GM23338 (cell line): Measurements from ENCODE around the gene TAS2R14. TPM values are rescaled to one million over a fixed set of nuclear protein-coding genes. Genes with fewer than 3 reads are reported as not detected.

Experiments
- ATAC-seq: fragments of 200-7000 bp; cut with Tn5 transposase; 3 replicates; pipeline ENCODE4 v1.9.1; 2020
- DNase-seq: peaks from one replicate; pipeline ENCODE4 v3.0.0-alpha.2; 2015; ENCODE audit warnings: low spot score
- H2AFZ ChIP-seq: fragments of 200-600 bp; sonication (generic); 2 replicates; pipeline ENCODE4 v1.8.0; 2016; ENCODE audit warnings: antibody characterized with exemption, mild to moderate bottlenecking, moderate library complexity
- H3F3A ChIP-seq: fragments of 200-600 bp; sonication (generic); replicated peaks from 2 replicates; pipeline ENCODE4 v1.8.0; 2017; ENCODE audit warnings: antibody characterized with exemption, mixed run types, low read depth
- H3K27ac ChIP-seq: fragments of 200-600 bp; sonication (generic); 2 replicates; pipeline ENCODE4 v1.6.1; 2016; ENCODE audit warnings: low read depth
- H3K27me3 ChIP-seq: fragments of 200-600 bp; sonication (generic); 2 replicates; pipeline ENCODE4 v1.8.0; 2016; ENCODE audit warnings: mild to moderate bottlenecking, mixed run types, moderate library complexity; ENCODE audit not compliant: insufficient read depth
- H3K36me3 ChIP-seq: fragments of 200-600 bp; sonication (generic); 2 replicates; pipeline ENCODE4 v1.8.0; 2016; ENCODE audit warnings: mild to moderate bottlenecking; ENCODE audit not compliant: insufficient read depth
- H3K4me1 ChIP-seq: fragments of 200-600 bp; sonication (generic); 2 replicates; pipeline ENCODE4 v1.8.0; 2016; ENCODE audit warnings: mild to moderate bottlenecking, moderate library complexity; ENCODE audit not compliant: insufficient read depth
- H3K4me2 ChIP-seq: fragments of 200-600 bp; sonication (generic); 2 replicates; pipeline ENCODE4 v1.7.1; 2017; ENCODE audit warnings: mixed run types
- H3K4me3 ChIP-seq: fragments of 200-600 bp; sonication (generic); 2 replicates; pipeline ENCODE4 v1.6.1; 2016; ENCODE audit warnings: mixed run types
- H3K79me2 ChIP-seq: fragments of 200-600 bp; sonication (generic); replicated peaks from 2 replicates; pipeline ENCODE4 v1.8.0; 2017; ENCODE audit warnings: mild to moderate bottlenecking; ENCODE audit not compliant: insufficient read depth
- H3K9me2 ChIP-seq: fragments of 200-600 bp; sonication (generic); 2 replicates; pipeline ENCODE4 v1.8.0; 2017; ENCODE audit not compliant: insufficient read depth
- H4K20me1 ChIP-seq: fragments of 200-600 bp; sonication (generic); replicated peaks from 2 replicates; pipeline ENCODE4 v1.8.0; 2017; ENCODE audit warnings: mild to moderate bottlenecking; ENCODE audit not compliant: insufficient read depth
- H3K27ac Mint-ChIP-seq: 2 replicates; pipeline ENCODE4 v1.8.0; 2020; ENCODE audit warnings: inconsistent platforms, mild to moderate bottlenecking, moderate library complexity, mixed read lengths
- H3K27me3 Mint-ChIP-seq: 3 replicates; pipeline ENCODE4 v1.8.0; 2022; ENCODE audit warnings: low read depth, mild to moderate bottlenecking, moderate library complexity, mixed read lengths, inconsistent platforms; ENCODE audit not compliant: insufficient read depth, poor library complexity
- H3K36me3 Mint-ChIP-seq: 3 replicates; pipeline ENCODE4 v1.8.0; 2021; ENCODE audit warnings: low read depth, mild to moderate bottlenecking, inconsistent platforms, moderate library complexity, mixed read lengths
- H3K4me1 Mint-ChIP-seq: 3 replicates; pipeline ENCODE4 v1.8.0; 2020; ENCODE audit warnings: mild to moderate bottlenecking, inconsistent platforms, mixed read lengths
- H3K4me3 Mint-ChIP-seq: 3 replicates; pipeline ENCODE4 v1.8.0; 2021; ENCODE audit warnings: moderate library complexity, mild to moderate bottlenecking, inconsistent platforms, mixed read lengths
- H3K9me3 Mint-ChIP-seq: 3 replicates; pipeline ENCODE4 v1.8.0; 2020; ENCODE audit warnings: moderate library complexity, mild to moderate bottlenecking, inconsistent platforms, mixed read lengths
- CREB1 ChIP-seq: fragments of 250-450 bp; sonication (Bioruptor Pico); IDR thresholded peaks from 2 replicates; pipeline ENCODE4 v1.5.0; 2020; ENCODE audit warnings: low read depth, mild to moderate bottlenecking, moderate library complexity
- CTCF ChIP-seq, 2 experiments: fragments of 200-600 bp in 1 of 2; sonication (generic) in 1 of 2; conservative IDR thresholded peaks; 2 replicates each; pipeline versions ENCODE4 v1.5.1 to v1.6.1; 2016 to 2017; ENCODE audit warnings: antibody characterized with exemption in 2 of 2, low read depth in 2 of 2, mild to moderate bottlenecking in 2 of 2, moderate library complexity in 1 of 2
- ETS1 ChIP-seq: IDR thresholded peaks from 2 replicates; pipeline ENCODE4 v1.6.1; 2016; ENCODE audit warnings: antibody characterized with exemption
- EZH2phosphoT487 ChIP-seq: fragments of 200-600 bp; sonication (generic); IDR thresholded peaks from one replicate; pipeline ENCODE4 v1.8.1; 2018; ENCODE audit warnings: antibody characterized with exemption; ENCODE audit not compliant: unreplicated experiment
- JUNB ChIP-seq: IDR thresholded peaks from one replicate; pipeline ENCODE4 v1.6.1; 2016; ENCODE audit warnings: antibody characterized with exemption; ENCODE audit not compliant: unreplicated experiment
- NANOG ChIP-seq: IDR thresholded peaks from 2 replicates; pipeline ENCODE4 v1.6.1; 2016; ENCODE audit warnings: antibody characterized with exemption, borderline replicate concordance
- POLR2AphosphoS5 ChIP-seq: IDR thresholded peaks from 2 replicates; pipeline ENCODE4 v1.6.1; 2016; ENCODE audit warnings: antibody characterized with exemption, low read depth
- REST ChIP-seq: IDR thresholded peaks from one replicate; pipeline ENCODE4 v1.6.1; 2018; ENCODE audit warnings: antibody characterized with exemption; ENCODE audit not compliant: unreplicated experiment
- STAT1 ChIP-seq: IDR thresholded peaks from one replicate; pipeline ENCODE4 v1.6.1; 2016; ENCODE audit warnings: antibody characterized with exemption; ENCODE audit not compliant: unreplicated experiment
- ZNF114 ChIP-seq: fragments of 250-450 bp; sonication (Bioruptor Pico); IDR thresholded peaks from 2 replicates; pipeline ENCODE4 v1.5.0; 2020; ENCODE audit warnings: mild to moderate bottlenecking, moderate library complexity
- ZNF331 ChIP-seq: fragments of 250-450 bp; sonication (Bioruptor Pico); IDR thresholded peaks from 2 replicates; pipeline ENCODE4 v1.5.0; 2020; ENCODE audit warnings: low read depth, mild to moderate bottlenecking, moderate library complexity
- ZNF462 ChIP-seq: fragments of 250-450 bp; sonication (Bioruptor Pico); IDR thresholded peaks from 2 replicates; pipeline ENCODE4 v1.5.0; 2020; ENCODE audit warnings: mild to moderate bottlenecking, moderate library complexity
- polyA plus RNA-seq: library from polyadenylated mRNA; unstranded; fragments of >200 nt; fragmentation: Nextera tagmentation; extraction: Ambion mirVana; gene quantifications from 2 replicates; pipeline ENCODE4 v1.2.1, GENCODE V29; 2016
- total RNA-seq: library from RNA; depleted of rRNA; stranded (reverse); fragments of >200 nt; shearing (Covaris generic); gene quantifications from 2 replicates; pipeline ENCODE4 v1.2.3, GENCODE V29; 2014

Gene TAS2R14
- total and polyA plus RNA-seq, 2 experiments from 2014 or later = 2.6 to 5.9 TPM

- TF ChIP-seq ZNF462 (CRISPR knock-in tag) (no peak), NANOG (no peak), EZH2phosphoT487 (no peak), JUNB (no peak), ZNF331 (CRISPR knock-in tag) (no peak), CREB1 (CRISPR knock-in tag) (no peak), STAT1 (no peak)
Observed at GRCh38 chr12:10896854-10897253, 42.2 kb downstream of the TAS2R14 start (continued).

- H3K27ac ChIP-seq = no peak overlapping the region
- H2AFZ ChIP-seq = no peak overlapping the region
- Mint-ChIP-seq H3K27ac (no peak overlapping the region), H3K36me3 (no peaks in the 10 kb centered on the region), H3K4me3 (no peak overlapping the region), H3K27me3 (peaks cover 2% of the 10 kb centered on the region), H3K9me3 (no peaks in the 10 kb centered on the region), H3K4me1 (peaks cover 8% of the 10 kb centered on the region)
- H3K79me2 ChIP-seq = no peaks in the 10 kb centered on the region
- H3K4me2 ChIP-seq = no peak overlapping the region
- no peaks in the 10 kb centered on the region for H3K9me2 ChIP-seq
- no peaks in the 10 kb centered on the region for H3F3A ChIP-seq
- H3K4me1 ChIP-seq = peaks cover 8% of the 10 kb centered on the region; the same call in 1 of the 2 replicates
- H3K36me3 ChIP-seq = no peaks in the 10 kb centered on the region
- ATAC-seq (no peak), DNase-seq (no peak)
- H3K4me3 ChIP-seq = no peak overlapping the region
- no peaks in the 10 kb centered on the region for H3K27me3 ChIP-seq
- no peaks in the 10 kb centered on the region for H4K20me1 ChIP-seq
- TF ChIP-seq ETS1 = no peak
- no peak for TF ChIP-seq POLR2AphosphoS5
- TF ChIP-seq EZH2phosphoT487 = no peak
- TF ChIP-seq CREB1 (CRISPR knock-in tag) = no peak
- TF ChIP-seq STAT1 = no peak
- TF ChIP-seq JUNB = no peak
- TF ChIP-seq NANOG = no peak
- TF ChIP-seq REST = no peak
- no peak for TF ChIP-seq ZNF114 (CRISPR knock-in tag)
- TF ChIP-seq CTCF (conservative IDR thresholded peaks at IDR 0.05; ENCODE audit: low read depth in 2 of 2) = no peak
Observed at GRCh38 chr12:10891937-10892336, 47.1 kb downstream of the TAS2R14 start.
